G401 (cell line): ENCODE measurements around the gene PCDH1. TPM values are rescaled to one million over a fixed set of nuclear protein-coding genes. Genes with fewer than 3 reads are reported as not detected.

Experiments used
- total RNA-seq: library from RNA; depleted of rRNA; stranded (reverse); fragments of >200 nt; shearing (Covaris generic); gene quantifications from 2 replicates; pipeline ENCODE4 v1.2.3, GENCODE V29; 2014; rRNA removed

The PCDH1 gene
- total RNA-seq, 1 experiment from 2014 or later, result 1.8 TPM

Other genes starting within 250 kb of the PCDH1 start
- gene HDAC3, start 241.6 kb downstream of the PCDH1 start, total RNA-seq, result 105 and 117 TPM in 2 replicates
- gene RELL2, start 241.4 kb downstream of the PCDH1 start, total RNA-seq, result 9.9 and 21.2 TPM in 2 replicates
- 8.8 and 17.7 TPM in 2 replicates for gene FCHSD1, start 227.0 kb downstream of the PCDH1 start, total RNA-seq
- gene ARAP3, start 196.2 kb downstream of the PCDH1 start, total RNA-seq, result not detected in 2 replicates
- 87.4 and 96.0 TPM in 2 replicates for gene DELE1, start 45.5 kb upstream of the PCDH1 start, total RNA-seq
- not detected in 2 replicates for gene PCDH12, start 79.8 kb upstream of the PCDH1 start, total RNA-seq
- 61.5 and 65.6 TPM in 2 replicates for gene RNF14, start 90.7 kb upstream of the PCDH1 start, total RNA-seq
- gene GNPDA1, start 134.6 kb upstream of the PCDH1 start, total RNA-seq, result 196 and 216 TPM in 2 replicates
- 86.2 and 87.1 TPM in 2 replicates for gene NDFIP1, start 230.4 kb upstream of the PCDH1 start, total RNA-seq